Measurements from ENCODE around the gene RTN4RL1. TPM values are rescaled to one million over a fixed set of nuclear protein-coding genes. Genes with fewer than 3 reads are reported as not detected.

RTN4RL1 gene
- total and polyA plus RNA-seq, 2 donors from 2014 or later: 2.0 to 10.7 TPM

DNA sequence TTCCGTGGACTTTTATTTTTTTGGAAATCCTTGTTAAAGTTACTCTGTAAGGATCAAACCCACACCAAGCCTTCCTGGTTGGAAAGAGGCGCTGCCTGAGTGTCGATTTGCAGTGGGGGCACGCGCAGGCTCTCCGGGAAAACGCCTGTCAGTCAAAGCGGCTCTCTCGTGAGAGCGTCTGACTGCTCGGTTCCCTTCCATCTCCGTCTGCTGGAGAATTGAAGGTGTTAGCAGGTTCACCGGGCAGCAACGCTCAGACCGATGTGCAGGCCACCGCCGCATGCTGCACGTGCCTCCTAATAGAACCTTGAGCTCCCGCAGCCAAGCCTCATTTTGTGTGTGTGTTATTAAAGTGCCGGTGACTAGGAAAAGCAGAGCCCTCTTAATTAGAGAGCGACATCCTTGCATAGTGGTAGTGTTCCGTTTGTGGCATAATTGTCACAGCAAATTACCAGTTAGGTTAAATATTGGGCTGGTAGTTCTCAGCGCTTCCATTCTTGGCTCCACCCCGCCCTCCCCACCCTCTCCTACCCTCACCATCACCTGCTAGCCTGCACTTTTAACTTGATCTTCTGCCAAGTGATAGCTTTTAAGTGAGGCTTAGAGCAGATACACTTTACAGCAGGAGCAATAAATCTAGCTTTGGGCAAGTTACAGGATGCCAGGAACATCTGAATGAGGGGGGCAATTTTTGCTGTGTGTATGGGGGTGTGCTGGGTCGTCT lies 119.8 kb downstream of the RTN4RL1 start:
- intact Hi-C loops (cut with DNase I): loop anchor here (5.0 kb wide), 1 partner anchor 137 kb away; the partner anchor contains the start of gene OVCA2
- Histone ChIP-seq H3K4me3 (ENCODE audit: low read length in 3 of 3) (no peak overlapping the region), H3K27me3 (ENCODE audit: control insufficient read depth, insufficient read depth, low read length) (peaks cover 17% of the 10 kb centered on the region), H3K4me1 (ENCODE audit: control insufficient read depth in 2 of 3, insufficient read depth in 2 of 3, low read depth in 1 of 3, low read length in 3 of 3) (peaks cover 0 to 11% (median 9%) of the 10 kb centered on the region in 3 donors), H3K9ac (ENCODE audit: low read length in 3 of 3) (no peak overlapping the region), H3K36me3 (ENCODE audit: control insufficient read depth in 2 of 3, insufficient read depth in 3 of 3, low read length in 3 of 3) (no peaks in the 10 kb centered on the region), H3K9me3 (ENCODE audit: control insufficient read depth in 2 of 3, insufficient read depth in 1 of 3, low read length in 3 of 3) (no peaks in the 10 kb centered on the region), H3K27ac (ENCODE audit: low read depth in 2 of 2, low read length in 2 of 2) (no peak overlapping the region)
- DNase-seq (peak in 2 of 5 donors; percentile 44 to 47), FAIRE-seq (no peak)
- TF ChIP-seq, protein P1, sequence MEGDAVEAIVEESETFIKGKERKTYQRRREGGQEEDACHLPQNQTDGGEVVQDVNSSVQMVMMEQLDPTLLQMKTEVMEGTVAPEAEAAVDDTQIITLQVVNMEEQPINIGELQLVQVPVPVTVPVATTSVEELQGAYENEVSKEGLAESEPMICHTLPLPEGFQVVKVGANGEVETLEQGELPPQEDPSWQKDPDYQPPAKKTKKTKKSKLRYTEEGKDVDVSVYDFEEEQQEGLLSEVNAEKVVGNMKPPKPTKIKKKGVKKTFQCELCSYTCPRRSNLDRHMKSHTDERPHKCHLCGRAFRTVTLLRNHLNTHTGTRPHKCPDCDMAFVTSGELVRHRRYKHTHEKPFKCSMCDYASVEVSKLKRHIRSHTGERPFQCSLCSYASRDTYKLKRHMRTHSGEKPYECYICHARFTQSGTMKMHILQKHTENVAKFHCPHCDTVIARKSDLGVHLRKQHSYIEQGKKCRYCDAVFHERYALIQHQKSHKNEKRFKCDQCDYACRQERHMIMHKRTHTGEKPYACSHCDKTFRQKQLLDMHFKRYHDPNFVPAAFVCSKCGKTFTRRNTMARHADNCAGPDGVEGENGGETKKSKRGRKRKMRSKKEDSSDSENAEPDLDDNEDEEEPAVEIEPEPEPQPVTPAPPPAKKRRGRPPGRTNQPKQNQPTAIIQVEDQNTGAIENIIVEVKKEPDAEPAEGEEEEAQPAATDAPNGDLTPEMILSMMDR (IDR thresholded peaks at IDR 0.05; ENCODE audit: borderline replicate concordance, extremely low read depth, insufficient read depth): no peak

GRCh38 chr17:1904273-1905182 lies 120.6 kb downstream of the RTN4RL1 start:
- TF ChIP-seq, protein P1 (IDR thresholded peaks at IDR 0.05; ENCODE audit: borderline replicate concordance, extremely low read depth, insufficient read depth): no peak
- H3K4me1 ChIP-seq (ENCODE audit: control insufficient read depth in 2 of 3, insufficient read depth in 2 of 3, low read depth in 1 of 3, low read length in 3 of 3): peaks cover 0 to 9% (median 8%) of the 10 kb centered on the region in 3 donors
- H3K9ac ChIP-seq (ENCODE audit: low read length in 3 of 3): no peak overlapping the region
- no peak overlapping the region for H3K4me3 ChIP-seq (ENCODE audit: low read length in 3 of 3)
- peaks cover 17% of the 10 kb centered on the region for H3K27me3 ChIP-seq (ENCODE audit: control insufficient read depth, insufficient read depth, low read length)
- peak in 1 of 5 donors; percentile 19 for DNase-seq
- H3K36me3 ChIP-seq (ENCODE audit: control insufficient read depth in 2 of 3, insufficient read depth in 3 of 3, low read length in 3 of 3): no peaks in the 10 kb centered on the region
- H3K27ac ChIP-seq (ENCODE audit: low read depth in 2 of 2, low read length in 2 of 2): no peak overlapping the region
- intact Hi-C loops (cut with DNase I): loop anchor here (5.0 kb wide), 1 partner anchor 138 kb away; the partner anchor contains the start of gene OVCA2
- FAIRE-seq: no peak
- H3K9me3 ChIP-seq (ENCODE audit: control insufficient read depth in 2 of 3, insufficient read depth in 1 of 3, low read length in 3 of 3): no peaks in the 10 kb centered on the region

GRCh38 chr17:1899403-1900000 lies 125.6 kb downstream of the RTN4RL1 start:
- H3K27ac ChIP-seq (ENCODE audit: low read depth in 2 of 2, low read length in 2 of 2): no peak overlapping the region
- DNase-seq (no peak), FAIRE-seq (no peak)
- H3K36me3 ChIP-seq (ENCODE audit: control insufficient read depth in 2 of 3, insufficient read depth in 3 of 3, low read length in 3 of 3): peaks cover 5 to 24% (median 22%) of the 10 kb centered on the region in 3 donors
- H3K4me1 ChIP-seq (ENCODE audit: control insufficient read depth in 2 of 3, insufficient read depth in 2 of 3, low read depth in 1 of 3, low read length in 3 of 3): no peaks in the 10 kb centered on the region
- intact Hi-C loops (cut with DNase I): no loop called here
- no peak overlapping the region for H3K4me3 ChIP-seq (ENCODE audit: low read length in 3 of 3)
- H3K27me3 ChIP-seq (ENCODE audit: control insufficient read depth, insufficient read depth, low read length): peaks cover 2% of the 10 kb centered on the region
- TF ChIP-seq, protein P1 (IDR thresholded peaks at IDR 0.05; ENCODE audit: borderline replicate concordance, extremely low read depth, insufficient read depth): no peak
- H3K9me3 ChIP-seq (ENCODE audit: control insufficient read depth in 2 of 3, insufficient read depth in 1 of 3, low read length in 3 of 3): no peaks in the 10 kb centered on the region
- H3K9ac ChIP-seq (ENCODE audit: low read length in 3 of 3): no peak overlapping the region
